Karpas-422 (cell line): ENCODE data around the gene SLC6A6. TPM values are rescaled to one million over a fixed set of nuclear protein-coding genes. Genes with fewer than 3 reads are reported as not detected.

Experiments used
- DNase-seq: peaks from one replicate; pipeline ENCODE4 v3.0.0-alpha.2; 2015
- H2AFZ ChIP-seq: fragments of 200-600 bp; sonication (generic); 2 replicates; pipeline ENCODE4 v1.6.1; 2014; ENCODE audit warnings: antibody characterized with exemption, low read length, mixed read lengths
- H3K27ac ChIP-seq: fragments of 200-600 bp; sonication (generic); 2 replicates; pipeline ENCODE4 v1.5.1; 2014; ENCODE audit warnings: mild to moderate bottlenecking, low read length, moderate library complexity
- H3K27me3 ChIP-seq: fragments of 200-600 bp; sonication (generic); 2 replicates; pipeline ENCODE4 v1.6.1; 2014; ENCODE audit warnings: low read length, mixed read lengths
- H3K36me3 ChIP-seq: fragments of 200-600 bp; sonication (generic); 2 replicates; pipeline ENCODE4 v1.6.1; 2014; ENCODE audit warnings: low read length, mixed read lengths; ENCODE audit not compliant: insufficient read depth
- H3K4me1 ChIP-seq: fragments of 200-600 bp; sonication (generic); 2 replicates; pipeline ENCODE4 v1.6.1; 2014; ENCODE audit warnings: mild to moderate bottlenecking, low read length, mixed read lengths
- H3K4me2 ChIP-seq: fragments of 200-600 bp; sonication (generic); 2 replicates; pipeline ENCODE4 v1.6.1; 2014; ENCODE audit warnings: low read length, low read depth, mild to moderate bottlenecking; ENCODE audit not compliant: poor library complexity, severe bottlenecking
- H3K4me3 ChIP-seq: fragments of 200-600 bp; sonication (generic); 2 replicates; pipeline ENCODE4 v1.5.1; 2014; ENCODE audit warnings: mild to moderate bottlenecking, antibody characterized with exemption, low read length, mixed read lengths
- H3K79me2 ChIP-seq: fragments of 200-600 bp; sonication (generic); 2 replicates; pipeline ENCODE4 v1.6.1; 2014; ENCODE audit warnings: mild to moderate bottlenecking, low read length, mixed read lengths
- H3K9ac ChIP-seq: fragments of 200-600 bp; sonication (generic); 2 replicates; pipeline ENCODE4 v1.6.0; 2014; ENCODE audit warnings: low read length
- H3K9me2 ChIP-seq: fragments of 200-600 bp; sonication (generic), shearing (Covaris generic); replicated peaks from 2 replicates; pipeline ENCODE4 v1.6.0; 2014; ENCODE audit warnings: mild to moderate bottlenecking, low read length, moderate library complexity; ENCODE audit not compliant: insufficient read depth
- H3K9me3 ChIP-seq: fragments of 300-700, 200-600 bp; sonication (generic); 2 replicates; pipeline ENCODE4 v1.6.1; 2014; ENCODE audit warnings: low read length, mixed read lengths
- H4K20me1 ChIP-seq: fragments of 200-600 bp; sonication (generic); 2 replicates; pipeline ENCODE4 v1.6.1; 2014; ENCODE audit warnings: mild to moderate bottlenecking, antibody characterized with exemption, low read length, low read depth; ENCODE audit not compliant: insufficient read depth
- total RNA-seq: library from RNA; depleted of rRNA; stranded (reverse); fragments of >200 nt; shearing (Covaris generic); gene quantifications from 2 replicates; pipeline ENCODE4 v1.2.3, GENCODE V29; 2014; ENCODE audit warnings: low replicate concordance

The SLC6A6 gene
- total RNA-seq, 1 experiment from 2014 or later = 30.2 TPM

DNA sequence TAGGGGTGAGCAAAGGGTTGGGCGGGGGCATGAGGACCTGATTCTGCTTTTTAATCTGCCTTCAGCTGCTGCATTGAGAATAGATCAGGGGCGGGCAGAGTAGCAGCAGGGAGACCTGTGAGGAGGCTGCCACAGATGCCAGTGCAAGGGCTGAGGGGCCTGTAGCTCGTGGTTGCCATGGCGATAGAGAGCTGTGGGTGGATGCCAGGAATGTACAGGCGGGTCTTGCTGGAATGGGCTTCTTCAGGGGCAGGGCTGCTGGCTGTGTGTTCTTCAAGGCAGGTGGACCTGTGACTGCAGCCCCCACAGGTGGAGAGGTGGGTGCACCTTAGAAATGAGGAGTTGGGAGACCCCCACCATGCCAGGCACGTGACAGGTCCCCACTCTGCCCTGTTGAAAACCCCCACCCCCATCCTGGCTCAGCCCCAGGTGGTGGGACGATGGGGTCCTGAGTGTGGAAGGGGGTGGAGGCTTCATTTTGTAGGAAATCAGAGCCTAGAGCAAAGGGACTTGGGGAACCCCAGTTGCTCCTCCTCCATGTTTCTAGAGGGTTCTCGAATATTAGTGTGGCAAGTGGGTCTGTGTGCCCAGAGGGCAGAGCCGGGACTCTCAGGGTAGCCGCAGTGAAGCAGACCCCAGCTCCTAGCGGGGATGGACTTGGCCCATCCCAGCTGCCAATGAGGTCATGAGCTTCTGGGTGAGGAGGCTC is 38.3 kb downstream of the SLC6A6 start:
- Histone ChIP-seq H3K27me3 (no peaks in the 10 kb centered on the region), H3K9me3 (no peaks in the 10 kb centered on the region), H3K27ac (peak overlapping the region; percentile 22), H3K4me2 (no peak overlapping the region), H3K79me2 (peaks cover 75% of the 10 kb centered on the region), H3K9me2 (no peaks in the 10 kb centered on the region), H3K4me1 (peaks cover 35% of the 10 kb centered on the region), H3K36me3 (peaks cover 5% of the 10 kb centered on the region; the same call in 1 of the 2 replicates), H3K4me3 (no peak overlapping the region), H4K20me1 (no peaks in the 10 kb centered on the region), H2AFZ (no peak overlapping the region), H3K9ac (no peak overlapping the region)
- no peak for DNase-seq

DNA sequence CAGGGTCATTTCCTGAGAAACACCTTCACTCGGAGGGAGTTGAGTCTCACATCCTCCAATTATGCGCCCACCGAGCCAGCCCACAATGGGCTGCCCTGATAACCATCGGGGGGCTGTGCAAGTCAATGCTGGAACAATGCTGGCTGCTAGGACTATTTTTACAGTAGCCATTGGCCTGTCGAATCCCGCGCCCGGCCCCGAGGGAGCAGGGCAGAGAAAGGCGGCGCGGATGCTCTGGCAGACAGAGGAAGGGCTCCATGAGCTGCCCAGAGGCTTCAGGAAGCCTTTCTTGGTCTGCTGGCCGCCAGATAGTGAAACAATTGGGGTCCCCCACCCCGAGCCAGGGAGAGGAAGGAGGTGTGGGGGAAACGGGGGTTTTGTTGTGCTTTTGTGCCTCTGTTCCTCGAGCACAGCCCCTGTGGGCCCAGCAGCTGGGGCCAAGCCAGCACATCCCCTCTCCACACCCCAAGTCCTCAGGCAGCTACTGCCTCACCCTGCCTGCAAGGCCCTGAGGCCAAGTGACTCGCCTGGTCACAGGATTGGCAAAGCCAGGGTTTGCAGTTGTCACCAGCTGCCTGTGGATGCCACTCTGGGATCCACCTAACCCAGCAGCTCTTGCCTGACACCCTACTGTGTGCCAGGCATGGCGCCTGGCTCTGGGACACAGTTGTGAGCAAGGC is 39.0 kb downstream of the SLC6A6 start:
- Histone ChIP-seq H3K4me2 (no peak overlapping the region), H3K27ac (no peak overlapping the region), H3K9ac (no peak overlapping the region), H3K79me2 (peaks cover 68% of the 10 kb centered on the region), H3K9me3 (no peaks in the 10 kb centered on the region), H3K4me1 (peaks cover 35% of the 10 kb centered on the region), H3K27me3 (no peaks in the 10 kb centered on the region), H2AFZ (no peak overlapping the region), H3K4me3 (no peak overlapping the region), H3K9me2 (no peaks in the 10 kb centered on the region), H4K20me1 (no peaks in the 10 kb centered on the region), H3K36me3 (peaks cover 12% of the 10 kb centered on the region)
- no peak for DNase-seq

GRCh38 chr3:14441920-14442300 is 39.5 kb downstream of the SLC6A6 start:
- Histone ChIP-seq H3K9me2 (no peaks in the 10 kb centered on the region), H3K27ac (no peak overlapping the region), H2AFZ (no peak overlapping the region), H3K4me1 (peaks cover 31% of the 10 kb centered on the region), H3K9ac (no peak overlapping the region), H3K4me2 (no peak overlapping the region), H3K9me3 (no peaks in the 10 kb centered on the region), H4K20me1 (no peaks in the 10 kb centered on the region), H3K79me2 (peaks cover 63% of the 10 kb centered on the region), H3K27me3 (no peaks in the 10 kb centered on the region), H3K36me3 (peaks cover 17% of the 10 kb centered on the region), H3K4me3 (no peak overlapping the region)
- no peak for DNase-seq

- Histone ChIP-seq H3K4me3 (no peak overlapping the region), H3K27ac (no peak overlapping the region), H4K20me1 (no peaks in the 10 kb centered on the region), H3K4me1 (peaks cover 13% of the 10 kb centered on the region), H3K9ac (no peak overlapping the region), H3K27me3 (no peaks in the 10 kb centered on the region), H3K4me2 (no peak overlapping the region), H3K9me3 (no peaks in the 10 kb centered on the region), H2AFZ (no peak overlapping the region), H3K9me2 (no peaks in the 10 kb centered on the region), H3K79me2 (peaks cover 44% of the 10 kb centered on the region), H3K36me3 (peaks cover 36% of the 10 kb centered on the region)
- no peak for DNase-seq
These were observed 42.0 kb downstream of the SLC6A6 start for GRCh38 chr3:14444380-14444779.

DNA sequence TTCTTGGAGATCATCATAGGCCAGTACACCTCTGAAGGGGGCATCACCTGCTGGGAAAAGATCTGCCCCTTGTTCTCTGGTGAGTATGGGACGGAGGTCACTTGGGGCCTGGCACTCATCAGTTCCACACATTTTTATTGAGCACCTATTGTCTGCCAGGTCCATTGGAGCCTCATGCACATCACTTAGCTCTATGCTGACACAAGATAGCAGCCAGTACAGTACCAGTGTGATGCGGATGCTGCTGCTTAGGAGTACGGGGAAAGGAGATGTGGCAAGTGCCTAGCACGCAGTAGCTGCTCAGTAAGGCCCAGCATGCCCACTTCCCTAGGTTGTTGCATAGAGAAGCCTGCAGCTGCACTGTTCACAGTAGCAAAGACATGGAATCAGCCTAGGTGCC is 43.4 kb downstream of the SLC6A6 start:
- DNase-seq = no peak
- Histone ChIP-seq H3K9ac (no peak overlapping the region), H3K9me2 (no peaks in the 10 kb centered on the region), H3K4me2 (no peak overlapping the region), H3K36me3 (peaks cover 36% of the 10 kb centered on the region), H3K27me3 (no peaks in the 10 kb centered on the region), H3K9me3 (no peaks in the 10 kb centered on the region), H3K4me1 (no peaks in the 10 kb centered on the region), H3K79me2 (peaks cover 31% of the 10 kb centered on the region), H2AFZ (no peak overlapping the region), H3K27ac (no peak overlapping the region), H3K4me3 (no peak overlapping the region), H4K20me1 (no peaks in the 10 kb centered on the region)

- Histone ChIP-seq H3K4me2 (no peak overlapping the region), H3K27me3 (no peaks in the 10 kb centered on the region), H3K9ac (no peak overlapping the region), H3K4me1 (no peaks in the 10 kb centered on the region), H4K20me1 (no peaks in the 10 kb centered on the region), H3K36me3 (peaks cover 36% of the 10 kb centered on the region), H3K27ac (no peak overlapping the region), H3K9me2 (no peaks in the 10 kb centered on the region), H3K4me3 (no peak overlapping the region), H2AFZ (no peak overlapping the region), H3K79me2 (peaks cover 17% of the 10 kb centered on the region), H3K9me3 (no peaks in the 10 kb centered on the region)
- no peak for DNase-seq
These were observed 44.7 kb downstream of the SLC6A6 start for GRCh38 chr3:14446988-14447570.

DNA sequence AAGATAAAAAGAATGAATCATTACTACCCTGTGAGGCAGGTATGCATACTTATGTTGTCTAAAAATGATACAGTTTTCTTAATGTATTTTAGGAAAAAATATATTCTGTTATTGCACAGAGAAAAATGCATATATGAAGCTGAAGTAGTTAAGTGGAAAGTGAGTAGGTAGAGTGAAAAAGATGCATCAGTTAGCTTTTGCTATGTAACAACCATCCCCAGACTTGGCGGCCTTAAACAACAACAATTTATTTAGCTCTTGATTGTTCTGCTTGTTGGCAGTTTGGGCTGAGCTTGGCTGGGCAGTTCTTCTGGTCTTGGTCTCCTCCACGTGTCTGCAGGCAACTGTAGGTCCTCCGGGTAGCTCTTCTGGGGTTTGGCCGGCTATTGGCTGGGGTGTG is 45.7 kb downstream of the SLC6A6 start:
- H3K79me2 ChIP-seq = peaks cover 8% of the 10 kb centered on the region
- H3K4me3 ChIP-seq = no peak overlapping the region
- no peaks in the 10 kb centered on the region for H3K9me3 ChIP-seq
- no peaks in the 10 kb centered on the region; the same call in 1 of the 2 replicates for H4K20me1 ChIP-seq
- no peaks in the 10 kb centered on the region for H3K27me3 ChIP-seq
- no peaks in the 10 kb centered on the region for H3K9me2 ChIP-seq
- H3K27ac ChIP-seq = no peak overlapping the region
- H3K4me2 ChIP-seq = no peak overlapping the region
- H3K4me1 ChIP-seq = no peaks in the 10 kb centered on the region
- no peak for DNase-seq
- no peak overlapping the region for H3K9ac ChIP-seq
- H3K36me3 ChIP-seq = peaks cover 38% of the 10 kb centered on the region
- no peak overlapping the region for H2AFZ ChIP-seq
